HEK293 (cell line): ENCODE results near the gene CATSPERD.

Experiments
- KLF8 ChIP-seq: fragments of 450-650 bp; formaldehyde crosslinking; IDR thresholded peaks from 2 replicates; pipeline ENCODE4 v1.5.1; 2016; ENCODE audit warnings: missing biosample characterization, missing genetic modification characterization
- SALL2 ChIP-seq: fragments of 450-650 bp; formaldehyde crosslinking; IDR thresholded peaks from 2 replicates; pipeline ENCODE4 v1.5.0; 2017; ENCODE audit warnings: missing biosample characterization, mild to moderate bottlenecking, missing genetic modification characterization, borderline replicate concordance
- SCRT1 ChIP-seq: fragments of 450-650 bp; formaldehyde crosslinking; IDR thresholded peaks from 2 replicates; pipeline ENCODE4 v1.5.1; 2016; ENCODE audit warnings: missing biosample characterization, missing genetic modification characterization, borderline replicate concordance
- SP3 ChIP-seq: fragments of 450-650 bp; formaldehyde crosslinking; IDR thresholded peaks from 2 replicates; pipeline ENCODE4 v1.5.1; 2016; ENCODE audit warnings: missing biosample characterization, missing genetic modification characterization
- ZNF132 ChIP-seq: fragments of 450-650 bp; formaldehyde crosslinking; IDR thresholded peaks from 2 replicates; pipeline ENCODE4 v1.5.1; 2017; ENCODE audit warnings: missing biosample characterization, missing genetic modification characterization, borderline replicate concordance
- ZNF24 ChIP-seq: fragments of 450-650 bp; formaldehyde crosslinking; IDR thresholded peaks from 2 replicates; pipeline ENCODE4 v1.5.1; 2016; ENCODE audit warnings: missing biosample characterization, missing genetic modification characterization
- ZNF311 ChIP-seq: fragments of 450-650 bp; formaldehyde crosslinking; IDR thresholded peaks from 2 replicates; pipeline ENCODE4 v1.5.1; 2017; ENCODE audit warnings: missing biosample characterization, missing genetic modification characterization, borderline replicate concordance
- ZNF394 ChIP-seq: fragments of 450-650 bp; formaldehyde crosslinking; IDR thresholded peaks from 2 replicates; pipeline ENCODE4 v1.5.1; 2016; ENCODE audit warnings: missing biosample characterization, missing genetic modification characterization, mild to moderate bottlenecking, moderate library complexity, borderline replicate concordance
- ZNF423 ChIP-seq: fragments of 450-650 bp; formaldehyde crosslinking; IDR thresholded peaks from 2 replicates; pipeline ENCODE4 v1.5.1; 2016; ENCODE audit warnings: missing biosample characterization, missing genetic modification characterization
- ZNF530 ChIP-seq: fragments of 450-650 bp; formaldehyde crosslinking; IDR thresholded peaks from 2 replicates; pipeline ENCODE4 v1.5.1; 2016; ENCODE audit warnings: low read depth, missing biosample characterization, missing genetic modification characterization
- ZNF600 ChIP-seq: fragments of 450-650 bp; formaldehyde crosslinking; IDR thresholded peaks from 2 replicates; pipeline ENCODE4 v1.5.1; 2016; ENCODE audit warnings: missing biosample characterization, missing genetic modification characterization
- ZNF610 ChIP-seq: fragments of 450-650 bp; formaldehyde crosslinking; IDR thresholded peaks from 2 replicates; pipeline ENCODE4 v1.5.1; 2016; ENCODE audit warnings: missing biosample characterization, missing genetic modification characterization, borderline replicate concordance
- ZNF623 ChIP-seq: fragments of 450-650 bp; formaldehyde crosslinking; IDR thresholded peaks from 2 replicates; pipeline ENCODE4 v1.5.1; 2016; ENCODE audit warnings: missing biosample characterization, missing genetic modification characterization
- ZNF777 ChIP-seq: fragments of 450-650 bp; formaldehyde crosslinking; IDR thresholded peaks from 2 replicates; pipeline ENCODE4 v1.5.1; 2017; ENCODE audit warnings: missing biosample characterization, missing genetic modification characterization, borderline replicate concordance
- ZNF830 ChIP-seq: fragments of 450-650 bp; IDR thresholded peaks from 2 replicates; pipeline ENCODE4 v1.5.0; 2018; ENCODE audit warnings: missing biosample characterization, missing genetic modification characterization, low read depth, mild to moderate bottlenecking, moderate library complexity
- ZSCAN23 ChIP-seq: fragments of 450-650 bp; formaldehyde crosslinking; IDR thresholded peaks from 2 replicates; pipeline ENCODE4 v1.5.1; 2016; ENCODE audit warnings: missing biosample characterization, missing genetic modification characterization
- ZSCAN30 ChIP-seq: fragments of 450-650 bp; IDR thresholded peaks from 2 replicates; pipeline ENCODE4 v1.5.1; 2018; ENCODE audit warnings: missing biosample characterization, mild to moderate bottlenecking, missing genetic modification characterization, moderate library complexity
- TF ChIP-seq, protein P1 (sequence below): fragments of 450-650 bp; formaldehyde crosslinking; optimal IDR thresholded peaks from 2 replicates; pipeline ENCODE3; 2016; ENCODE audit warnings: missing biosample characterization, mild to moderate bottlenecking, missing genetic modification characterization
- TF ChIP-seq, protein P2 (sequence below): fragments of 450-650 bp; formaldehyde crosslinking; IDR thresholded peaks from 2 replicates; pipeline ENCODE4 v1.5.1; 2017; ENCODE audit warnings: missing biosample characterization, missing genetic modification characterization
- TF ChIP-seq, protein P3 (sequence below): fragments of 450-650 bp; formaldehyde crosslinking; IDR thresholded peaks from 2 replicates; pipeline ENCODE4 v1.5.1; 2016; ENCODE audit warnings: missing biosample characterization, missing genetic modification characterization
- TF ChIP-seq, protein P4 (sequence below): fragments of 450-650 bp; formaldehyde crosslinking; IDR thresholded peaks from 2 replicates; pipeline ENCODE4 v1.5.1; 2016; ENCODE audit warnings: missing biosample characterization, missing genetic modification characterization, low read depth
- TF ChIP-seq, protein P5 (sequence below): fragments of 450-650 bp; formaldehyde crosslinking; IDR thresholded peaks from 2 replicates; pipeline ENCODE4 v1.5.1; 2016; ENCODE audit warnings: missing biosample characterization, missing genetic modification characterization
- TF ChIP-seq, protein P6 (sequence below): fragments of 450-650 bp; formaldehyde crosslinking; IDR thresholded peaks from 2 replicates; pipeline ENCODE4 v1.5.1; 2016; ENCODE audit warnings: missing biosample characterization, missing genetic modification characterization
- TF ChIP-seq, protein P7 (sequence below): fragments of 450-650 bp; formaldehyde crosslinking; IDR thresholded peaks from 2 replicates; pipeline ENCODE4 v1.5.1; 2017; ENCODE audit warnings: missing biosample characterization, missing genetic modification characterization
- TF ChIP-seq, protein P8 (sequence below): fragments of 450-650 bp; formaldehyde crosslinking; IDR thresholded peaks from 2 replicates; pipeline ENCODE4 v1.5.1; 2016; ENCODE audit warnings: missing biosample characterization, missing genetic modification characterization

Gene CATSPERD

DNA sequence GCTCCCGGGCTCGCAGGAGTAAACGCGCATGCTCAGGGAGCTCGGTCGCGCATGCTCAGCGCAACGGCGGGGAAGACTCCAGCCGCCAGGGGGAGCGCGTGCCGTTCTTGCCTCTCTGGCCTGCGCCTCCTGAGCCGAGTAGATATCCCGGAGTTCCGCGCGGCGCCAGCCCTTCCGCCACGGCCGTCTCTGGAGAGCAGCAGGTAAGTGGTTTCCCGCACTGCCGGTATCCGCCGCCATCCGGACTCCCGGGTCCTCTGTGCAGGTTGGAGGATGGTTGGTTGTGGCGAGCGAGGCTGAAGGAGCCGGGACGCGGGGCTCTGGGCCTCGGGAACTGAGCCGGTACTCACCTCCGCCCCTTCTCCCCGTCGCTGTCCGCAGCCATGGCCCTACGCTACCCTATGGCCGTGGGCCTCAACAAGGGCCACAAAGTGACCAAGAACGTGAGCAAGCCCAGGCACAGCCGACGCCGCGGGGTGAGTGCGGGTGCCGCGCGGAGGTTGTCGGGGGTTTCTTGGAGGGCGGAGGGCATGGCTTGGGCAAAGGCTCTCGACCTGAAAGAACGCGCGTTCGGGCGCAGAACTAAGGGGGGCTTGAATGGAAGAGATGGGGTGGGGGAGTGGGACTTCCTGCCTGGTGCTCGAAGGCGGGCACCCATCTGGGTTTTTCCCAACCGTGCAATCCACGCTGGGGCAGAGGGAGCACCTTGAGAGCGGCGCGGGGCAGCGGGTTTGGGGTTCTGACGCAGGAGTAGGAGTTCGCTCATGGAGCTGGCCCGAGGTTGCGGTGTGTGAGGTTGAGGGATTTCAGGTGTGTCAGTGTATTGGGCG, 30.1 kb upstream of the CATSPERD start, which contains the start of gene RPL36 (continued):
- TF ChIP-seq ZNF610 (tag by site-specific recombination): peak; percentile 53
- no peak for TF ChIP-seq SCRT1 (tag by site-specific recombination)
- TF ChIP-seq, protein P1, sequence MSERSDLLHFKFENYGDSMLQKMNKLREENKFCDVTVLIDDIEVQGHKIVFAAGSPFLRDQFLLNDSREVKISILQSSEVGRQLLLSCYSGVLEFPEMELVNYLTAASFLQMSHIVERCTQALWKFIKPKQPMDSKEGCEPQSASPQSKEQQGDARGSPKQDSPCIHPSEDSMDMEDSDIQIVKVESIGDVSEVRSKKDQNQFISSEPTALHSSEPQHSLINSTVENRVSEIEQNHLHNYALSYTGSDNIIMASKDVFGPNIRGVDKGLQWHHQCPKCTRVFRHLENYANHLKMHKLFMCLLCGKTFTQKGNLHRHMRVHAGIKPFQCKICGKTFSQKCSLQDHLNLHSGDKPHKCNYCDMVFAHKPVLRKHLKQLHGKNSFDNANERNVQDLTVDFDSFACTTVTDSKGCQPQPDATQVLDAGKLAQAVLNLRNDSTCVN (tag by site-specific recombination): peak; percentile 78
- TF ChIP-seq ZNF24 (tag by site-specific recombination): peak; percentile 58
- TF ChIP-seq, protein P2, sequence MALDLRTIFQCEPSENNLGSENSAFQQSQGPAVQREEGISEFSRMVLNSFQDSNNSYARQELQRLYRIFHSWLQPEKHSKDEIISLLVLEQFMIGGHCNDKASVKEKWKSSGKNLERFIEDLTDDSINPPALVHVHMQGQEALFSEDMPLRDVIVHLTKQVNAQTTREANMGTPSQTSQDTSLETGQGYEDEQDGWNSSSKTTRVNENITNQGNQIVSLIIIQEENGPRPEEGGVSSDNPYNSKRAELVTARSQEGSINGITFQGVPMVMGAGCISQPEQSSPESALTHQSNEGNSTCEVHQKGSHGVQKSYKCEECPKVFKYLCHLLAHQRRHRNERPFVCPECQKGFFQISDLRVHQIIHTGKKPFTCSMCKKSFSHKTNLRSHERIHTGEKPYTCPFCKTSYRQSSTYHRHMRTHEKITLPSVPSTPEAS (tag by site-specific recombination): no peak
- peak; percentile 12 for TF ChIP-seq ZNF623 (tag by site-specific recombination)
- no peak for TF ChIP-seq ZNF530 (tag by site-specific recombination)
- TF ChIP-seq ZSCAN30 (tag by site-specific recombination): peak; percentile 80
- TF ChIP-seq, protein P3, sequence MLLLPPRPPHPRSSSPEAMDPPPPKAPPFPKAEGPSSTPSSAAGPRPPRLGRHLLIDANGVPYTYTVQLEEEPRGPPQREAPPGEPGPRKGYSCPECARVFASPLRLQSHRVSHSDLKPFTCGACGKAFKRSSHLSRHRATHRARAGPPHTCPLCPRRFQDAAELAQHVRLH (tag by site-specific recombination): peak; percentile 34; the same call in 1 of the 2 replicates
- TF ChIP-seq ZNF777 (tag by site-specific recombination): no peak
- TF ChIP-seq, protein P4, sequence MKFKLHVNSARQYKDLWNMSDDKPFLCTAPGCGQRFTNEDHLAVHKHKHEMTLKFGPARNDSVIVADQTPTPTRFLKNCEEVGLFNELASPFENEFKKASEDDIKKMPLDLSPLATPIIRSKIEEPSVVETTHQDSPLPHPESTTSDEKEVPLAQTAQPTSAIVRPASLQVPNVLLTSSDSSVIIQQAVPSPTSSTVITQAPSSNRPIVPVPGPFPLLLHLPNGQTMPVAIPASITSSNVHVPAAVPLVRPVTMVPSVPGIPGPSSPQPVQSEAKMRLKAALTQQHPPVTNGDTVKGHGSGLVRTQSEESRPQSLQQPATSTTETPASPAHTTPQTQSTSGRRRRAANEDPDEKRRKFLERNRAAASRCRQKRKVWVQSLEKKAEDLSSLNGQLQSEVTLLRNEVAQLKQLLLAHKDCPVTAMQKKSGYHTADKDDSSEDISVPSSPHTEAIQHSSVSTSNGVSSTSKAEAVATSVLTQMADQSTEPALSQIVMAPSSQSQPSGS: no peak
- TF ChIP-seq, protein P5, sequence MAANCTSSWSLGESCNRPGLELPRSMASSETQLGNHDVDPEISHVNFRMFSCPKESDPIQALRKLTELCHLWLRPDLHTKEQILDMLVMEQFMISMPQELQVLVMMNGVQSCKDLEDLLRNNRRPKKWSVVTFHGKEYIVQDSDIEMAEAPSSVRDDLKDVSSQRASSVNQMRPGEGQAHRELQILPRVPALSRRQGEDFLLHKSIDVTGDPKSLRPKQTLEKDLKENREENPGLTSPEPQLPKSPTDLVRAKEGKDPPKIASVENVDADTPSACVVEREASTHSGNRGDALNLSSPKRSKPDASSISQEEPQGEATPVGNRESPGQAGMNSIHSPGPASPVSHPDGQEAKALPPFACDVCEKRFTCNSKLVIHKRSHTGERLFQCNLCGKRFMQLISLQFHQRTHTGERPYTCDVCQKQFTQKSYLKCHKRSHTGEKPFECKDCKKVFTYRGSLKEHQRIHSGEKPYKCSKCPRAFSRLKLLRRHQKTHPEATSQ: peak; percentile 33; the same call in 1 of the 2 replicates
- TF ChIP-seq, protein P6, sequence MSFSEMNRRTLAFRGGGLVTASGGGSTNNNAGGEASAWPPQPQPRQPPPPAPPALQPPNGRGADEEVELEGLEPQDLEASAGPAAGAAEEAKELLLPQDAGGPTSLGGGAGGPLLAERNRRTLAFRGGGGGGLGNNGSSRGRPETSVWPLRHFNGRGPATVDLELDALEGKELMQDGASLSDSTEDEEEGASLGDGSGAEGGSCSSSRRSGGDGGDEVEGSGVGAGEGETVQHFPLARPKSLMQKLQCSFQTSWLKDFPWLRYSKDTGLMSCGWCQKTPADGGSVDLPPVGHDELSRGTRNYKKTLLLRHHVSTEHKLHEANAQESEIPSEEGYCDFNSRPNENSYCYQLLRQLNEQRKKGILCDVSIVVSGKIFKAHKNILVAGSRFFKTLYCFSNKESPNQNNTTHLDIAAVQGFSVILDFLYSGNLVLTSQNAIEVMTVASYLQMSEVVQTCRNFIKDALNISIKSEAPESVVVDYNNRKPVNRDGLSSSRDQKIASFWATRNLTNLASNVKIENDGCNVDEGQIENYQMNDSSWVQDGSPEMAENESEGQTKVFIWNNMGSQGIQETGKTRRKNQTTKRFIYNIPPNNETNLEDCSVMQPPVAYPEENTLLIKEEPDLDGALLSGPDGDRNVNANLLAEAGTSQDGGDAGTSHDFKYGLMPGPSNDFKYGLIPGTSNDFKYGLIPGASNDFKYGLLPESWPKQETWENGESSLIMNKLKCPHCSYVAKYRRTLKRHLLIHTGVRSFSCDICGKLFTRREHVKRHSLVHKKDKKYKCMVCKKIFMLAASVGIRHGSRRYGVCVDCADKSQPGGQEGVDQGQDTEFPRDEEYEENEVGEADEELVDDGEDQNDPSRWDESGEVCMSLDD (tag by site-specific recombination): peak; percentile 56
- no peak for TF ChIP-seq SALL2 (tag by site-specific recombination)
- TF ChIP-seq, protein P7, sequence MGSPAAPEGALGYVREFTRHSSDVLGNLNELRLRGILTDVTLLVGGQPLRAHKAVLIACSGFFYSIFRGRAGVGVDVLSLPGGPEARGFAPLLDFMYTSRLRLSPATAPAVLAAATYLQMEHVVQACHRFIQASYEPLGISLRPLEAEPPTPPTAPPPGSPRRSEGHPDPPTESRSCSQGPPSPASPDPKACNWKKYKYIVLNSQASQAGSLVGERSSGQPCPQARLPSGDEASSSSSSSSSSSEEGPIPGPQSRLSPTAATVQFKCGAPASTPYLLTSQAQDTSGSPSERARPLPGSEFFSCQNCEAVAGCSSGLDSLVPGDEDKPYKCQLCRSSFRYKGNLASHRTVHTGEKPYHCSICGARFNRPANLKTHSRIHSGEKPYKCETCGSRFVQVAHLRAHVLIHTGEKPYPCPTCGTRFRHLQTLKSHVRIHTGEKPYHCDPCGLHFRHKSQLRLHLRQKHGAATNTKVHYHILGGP (tag by site-specific recombination): no peak
- TF ChIP-seq ZNF394: peak; percentile 82
- TF ChIP-seq SP3: peak; percentile 67
- TF ChIP-seq ZNF423 (tag by site-specific recombination): no peak
- TF ChIP-seq ZNF311: no peak
- peak; percentile 52; the same call in 1 of the 2 replicates for TF ChIP-seq ZNF600 (tag by site-specific recombination)
- TF ChIP-seq ZSCAN23 (tag by site-specific recombination): no peak
- TF ChIP-seq KLF8: peak; percentile 81; the same call in 1 of the 2 replicates
- TF ChIP-seq ZNF830 (tag by site-specific recombination): no peak
- TF ChIP-seq, protein P8, sequence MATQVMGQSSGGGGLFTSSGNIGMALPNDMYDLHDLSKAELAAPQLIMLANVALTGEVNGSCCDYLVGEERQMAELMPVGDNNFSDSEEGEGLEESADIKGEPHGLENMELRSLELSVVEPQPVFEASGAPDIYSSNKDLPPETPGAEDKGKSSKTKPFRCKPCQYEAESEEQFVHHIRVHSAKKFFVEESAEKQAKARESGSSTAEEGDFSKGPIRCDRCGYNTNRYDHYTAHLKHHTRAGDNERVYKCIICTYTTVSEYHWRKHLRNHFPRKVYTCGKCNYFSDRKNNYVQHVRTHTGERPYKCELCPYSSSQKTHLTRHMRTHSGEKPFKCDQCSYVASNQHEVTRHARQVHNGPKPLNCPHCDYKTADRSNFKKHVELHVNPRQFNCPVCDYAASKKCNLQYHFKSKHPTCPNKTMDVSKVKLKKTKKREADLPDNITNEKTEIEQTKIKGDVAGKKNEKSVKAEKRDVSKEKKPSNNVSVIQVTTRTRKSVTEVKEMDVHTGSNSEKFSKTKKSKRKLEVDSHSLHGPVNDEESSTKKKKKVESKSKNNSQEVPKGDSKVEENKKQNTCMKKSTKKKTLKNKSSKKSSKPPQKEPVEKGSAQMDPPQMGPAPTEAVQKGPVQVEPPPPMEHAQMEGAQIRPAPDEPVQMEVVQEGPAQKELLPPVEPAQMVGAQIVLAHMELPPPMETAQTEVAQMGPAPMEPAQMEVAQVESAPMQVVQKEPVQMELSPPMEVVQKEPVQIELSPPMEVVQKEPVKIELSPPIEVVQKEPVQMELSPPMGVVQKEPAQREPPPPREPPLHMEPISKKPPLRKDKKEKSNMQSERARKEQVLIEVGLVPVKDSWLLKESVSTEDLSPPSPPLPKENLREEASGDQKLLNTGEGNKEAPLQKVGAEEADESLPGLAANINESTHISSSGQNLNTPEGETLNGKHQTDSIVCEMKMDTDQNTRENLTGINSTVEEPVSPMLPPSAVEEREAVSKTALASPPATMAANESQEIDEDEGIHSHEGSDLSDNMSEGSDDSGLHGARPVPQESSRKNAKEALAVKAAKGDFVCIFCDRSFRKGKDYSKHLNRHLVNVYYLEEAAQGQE: peak; percentile 89
- TF ChIP-seq ZNF132 (tag by site-specific recombination): no peak
